H1 (cell line): ENCODE data around the gene TBX2.

ENCODE experiments used
- ATF2 ChIP-seq: IDR thresholded peaks from 2 replicates; pipeline ENCODE4 v1.6.1; 2012; ENCODE audit warnings: low read length, inconsistent platforms
- CEBPB ChIP-seq: IDR thresholded peaks from 2 replicates; pipeline ENCODE4 v1.6.1; 2012; ENCODE audit warnings: low read depth, low read length
- CHD1 ChIP-seq: IDR thresholded peaks from 2 replicates; pipeline ENCODE4 v1.6.1; 2012; ENCODE audit warnings: low read depth, low read length, improper control_type of control experiment
- CTCF ChIP-seq, 3 experiments: IDR thresholded peaks; 1 replicate in 2 of 3; 2 replicates in 1 of 3; pipeline versions ENCODE4 v1.5.1 to v1.6.1; 2011; ENCODE audit warnings: low read length in 3 of 3, mild to moderate bottlenecking in 3 of 3, inconsistent platforms in 2 of 3, low read depth in 1 of 3, moderate library complexity in 1 of 3; ENCODE audit not compliant: insufficient read depth in 1 of 3; ENCODE audit errors: control extremely low read depth in 1 of 3
- E2F6 ChIP-seq: IDR thresholded peaks from 2 replicates; pipeline ENCODE4 v1.6.1; 2012; ENCODE audit warnings: inconsistent platforms
- EP300 ChIP-seq, 2 experiments: IDR thresholded peaks; 1 replicate in 1 of 2; 2 replicates in 1 of 2; pipeline ENCODE4 v1.6.1; 2011 to 2012; ENCODE audit warnings: low read depth in 2 of 2, low read length in 2 of 2, mild to moderate bottlenecking in 2 of 2, borderline replicate concordance in 1 of 2, inconsistent platforms in 1 of 2, moderate library complexity in 1 of 2
- EZH2 ChIP-seq: fragments of 200-600 bp; sonication (generic); IDR thresholded peaks from 2 replicates; pipeline ENCODE4 v1.7.1; 2012; ENCODE audit warnings: low read depth, mild to moderate bottlenecking, moderate library complexity, low read length, inconsistent platforms; ENCODE audit not compliant: severe bottlenecking
- HDAC6 ChIP-seq: IDR thresholded peaks from one replicate; pipeline ENCODE4 v1.7.1; 2012; ENCODE audit warnings: low read depth, mild to moderate bottlenecking, inconsistent platforms, low read length, moderate library complexity
- POLR2A ChIP-seq, 2 experiments: IDR thresholded peaks; 1 replicate in 1 of 2; 2 replicates in 1 of 2; pipeline ENCODE4 v1.6.1; 2011; ENCODE audit warnings: low read depth in 2 of 2, low read length in 2 of 2, mild to moderate bottlenecking in 2 of 2; ENCODE audit errors: control extremely low read depth in 1 of 2
- POLR2AphosphoS5 ChIP-seq: IDR thresholded peaks from 2 replicates; pipeline ENCODE4 v1.6.1; 2011; ENCODE audit warnings: low read depth, low read length
- SIX5 ChIP-seq: IDR thresholded peaks from 2 replicates; pipeline ENCODE4 v1.6.1; 2011; ENCODE audit warnings: mild to moderate bottlenecking, low read depth, low read length

- no peak for TF ChIP-seq CTCF (IDR thresholded peaks at IDR 0.05; ENCODE audit: control extremely low read depth in 1 of 3, insufficient read depth in 1 of 3, low read depth in 1 of 3, low read length in 3 of 3)
- no peak for TF ChIP-seq POLR2AphosphoS5
- TF ChIP-seq HDAC6: no peak
- no peak for TF ChIP-seq ATF2
- no peak for TF ChIP-seq CHD1
- TF ChIP-seq E2F6: no peak
- no peak for TF ChIP-seq EP300 (IDR thresholded peaks at IDR 0.05; ENCODE audit: borderline replicate concordance in 1 of 2, low read depth in 2 of 2, low read length in 2 of 2)
- no peak for TF ChIP-seq SIX5
- TF ChIP-seq CEBPB: no peak
- no peak for TF ChIP-seq POLR2A (IDR thresholded peaks at IDR 0.05; ENCODE audit: control extremely low read depth in 1 of 2, low read depth in 2 of 2, low read length in 2 of 2)
- no peak for TF ChIP-seq EZH2
Observed at GRCh38 chr17:61382796-61383688, 16.6 kb upstream of the TBX2 start.
